CMK (cell line): ENCODE data around the gene TARS1.
A peak's percentile ranks its signal among the peaks of the same experiment; 100 is the strongest.

Source experiments
- DNase-seq: peaks from one replicate; pipeline ENCODE4 v3.0.0-alpha.2; 2010; ENCODE audit warnings: low read depth

Gene TARS1

GRCh38 chr5:33439905-33440481 lies 772 bp upstream of the TARS1 start:
- DNase-seq: no peak

GRCh38 chr5:33441241-33442177 lies 744 bp downstream of the TARS1 start:
- peak; percentile 52 for DNase-seq

- no peak for DNase-seq
Measured at GRCh38 chr5:33444542-33444941, 3.8 kb downstream of the TARS1 start.

- no peak for DNase-seq
Measured at GRCh38 chr5:33445798-33446197, 5.0 kb downstream of the TARS1 start.

- no peak for DNase-seq
Measured at GRCh38 chr5:33448118-33448517, 7.4 kb downstream of the TARS1 start.

- no peak for DNase-seq
Measured at GRCh38 chr5:33457126-33457525, 16.4 kb downstream of the TARS1 start.

GRCh38 chr5:33457817-33458216 lies 17.1 kb downstream of the TARS1 start:
- no peak for DNase-seq

GRCh38 chr5:33460210-33460609 lies 19.4 kb downstream of the TARS1 start:
- no peak for DNase-seq

GRCh38 chr5:33462456-33462855 lies 21.7 kb downstream of the TARS1 start:
- DNase-seq: no peak

GRCh38 chr5:33465120-33465519 lies 24.4 kb downstream of the TARS1 start:
- DNase-seq: no peak

GRCh38 chr5:33468775-33469435 lies 28.1 kb downstream of the TARS1 start:
- DNase-seq: no peak

GRCh38 chr5:33470544-33470943 lies 29.8 kb downstream of the TARS1 start:
- DNase-seq: no peak

GRCh38 chr5:33472805-33473409 lies 32.1 kb downstream of the TARS1 start:
- no peak for DNase-seq

GRCh38 chr5:33474004-33474403 lies 33.2 kb downstream of the TARS1 start:
- DNase-seq: no peak

- no peak for DNase-seq
Measured at GRCh38 chr5:33474931-33475499, 34.2 kb downstream of the TARS1 start.

- DNase-seq: no peak
Measured at GRCh38 chr5:33475706-33476105, 34.9 kb downstream of the TARS1 start.

GRCh38 chr5:33476992-33477391 lies 36.2 kb downstream of the TARS1 start:
- no peak for DNase-seq

- DNase-seq: no peak
Measured at GRCh38 chr5:33477816-33478215, 37.1 kb downstream of the TARS1 start.

GRCh38 chr5:33479311-33479710 lies 38.5 kb downstream of the TARS1 start:
- DNase-seq: no peak

GRCh38 chr5:33480876-33481275 lies 40.1 kb downstream of the TARS1 start:
- DNase-seq: no peak

GRCh38 chr5:33482335-33482734 lies 41.6 kb downstream of the TARS1 start:
- no peak for DNase-seq

- no peak for DNase-seq
Measured at GRCh38 chr5:33487236-33487635, 46.5 kb downstream of the TARS1 start.
